ENCODE data around the gene SUN1.

GRCh38 chr7:891291-891690 lies 59.0 kb downstream of the SUN1 start:
- TF ChIP-seq CTCF (IDR thresholded peaks at IDR 0.05 in 2 of 3, conservative IDR thresholded peaks at IDR 0.05 in 1 of 3; ENCODE audit: borderline replicate concordance in 1 of 3, insufficient read depth in 1 of 3, low read depth in 2 of 3, low read length in 2 of 3) (no peak), POLR2AphosphoS5 (IDR thresholded peaks at IDR 0.05; ENCODE audit: low read depth, low read length) (no peak), RAD21 (IDR thresholded peaks at IDR 0.05; ENCODE audit: low read depth) (no peak), SP1 (IDR thresholded peaks at IDR 0.05; ENCODE audit: low read depth) (no peak), EGR1 (IDR thresholded peaks at IDR 0.05; ENCODE audit: low read depth) (no peak), POLR2A (IDR thresholded peaks at IDR 0.05; ENCODE audit: borderline replicate concordance, extremely low read depth, insufficient read depth, insufficient read length) (no peak), REST (IDR thresholded peaks at IDR 0.05; ENCODE audit: low read depth) (no peak), EZH2 (IDR thresholded peaks at IDR 0.05) (no peak)
